HEK293T (cell line): ENCODE measurements around the gene PPP2R3C.
"Not testable (repeated sequence)": the region's sequence is repeated elsewhere in the genome, so short reads cannot be mapped to it uniquely, and the experiment has no call there.

Source experiments
- ELF4 ChIP-seq: fragments of 450-650 bp; IDR thresholded peaks from 2 replicates; pipeline ENCODE4 v1.6.1; 2017; ENCODE audit warnings: antibody characterized with exemption
- FOXA1 ChIP-seq: fragments of 450-650 bp; IDR thresholded peaks from 2 replicates; pipeline ENCODE4 v1.6.1; 2016; ENCODE audit warnings: mild to moderate bottlenecking
- L3MBTL2 ChIP-seq: fragments of 450-650 bp; conservative IDR thresholded peaks from 2 replicates; pipeline ENCODE4 v1.6.1; 2016; ENCODE audit warnings: mild to moderate bottlenecking
- SP1 ChIP-seq: fragments of 450-650 bp; IDR thresholded peaks from 2 replicates; pipeline ENCODE4 v1.6.1; 2017
- SUZ12 ChIP-seq: fragments of 450-650 bp; IDR thresholded peaks from 2 replicates; pipeline ENCODE4 v1.6.1; 2016; ENCODE audit warnings: mild to moderate bottlenecking
- TF ChIP-seq, protein P1 (sequence below): fragments of 450-650 bp; IDR thresholded peaks from 2 replicates; pipeline ENCODE4 v1.6.1; 2016

DNA sequence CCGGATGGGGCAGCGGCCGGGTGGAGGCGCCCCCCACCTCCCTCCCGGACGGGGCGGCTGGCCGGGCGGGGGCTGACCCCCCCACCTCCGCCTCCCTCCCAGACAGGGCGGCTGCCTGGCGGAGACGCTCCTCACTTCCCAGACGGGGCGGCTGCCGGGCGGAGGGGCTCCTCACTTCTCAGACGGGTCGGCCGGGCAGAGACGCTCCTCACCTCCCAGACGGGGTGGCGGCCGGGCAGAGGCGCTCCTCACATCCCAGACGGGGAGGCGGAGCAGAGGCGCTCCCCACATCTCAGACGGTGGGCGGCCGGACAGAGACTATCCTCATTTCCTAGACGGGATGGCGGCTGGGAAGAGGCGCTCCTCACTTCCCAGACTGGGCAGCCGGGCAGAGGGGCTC, 30.7 kb upstream of the PPP2R3C start:
- not testable (repeated sequence) for TF ChIP-seq SP1, FOXA1, SUZ12, ELF4, L3MBTL2
- TF ChIP-seq, protein P1, sequence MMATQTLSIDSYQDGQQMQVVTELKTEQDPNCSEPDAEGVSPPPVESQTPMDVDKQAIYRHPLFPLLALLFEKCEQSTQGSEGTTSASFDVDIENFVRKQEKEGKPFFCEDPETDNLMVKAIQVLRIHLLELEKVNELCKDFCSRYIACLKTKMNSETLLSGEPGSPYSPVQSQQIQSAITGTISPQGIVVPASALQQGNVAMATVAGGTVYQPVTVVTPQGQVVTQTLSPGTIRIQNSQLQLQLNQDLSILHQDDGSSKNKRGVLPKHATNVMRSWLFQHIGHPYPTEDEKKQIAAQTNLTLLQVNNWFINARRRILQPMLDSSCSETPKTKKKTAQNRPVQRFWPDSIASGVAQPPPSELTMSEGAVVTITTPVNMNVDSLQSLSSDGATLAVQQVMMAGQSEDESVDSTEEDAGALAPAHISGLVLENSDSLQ, result not testable (repeated sequence)
